Karpas-422 (cell line): Measurements from ENCODE around the gene TEX54. TPM values are rescaled to one million over a fixed set of nuclear protein-coding genes. Genes with fewer than 3 reads are reported as not detected.
A peak's percentile ranks its signal among the peaks of the same experiment; 100 is the strongest.
"Not testable (repeated sequence)": the region's sequence is repeated elsewhere in the genome, so short reads cannot be mapped to it uniquely, and the experiment has no call there.

Experiments
- DNase-seq: peaks from one replicate; pipeline ENCODE4 v3.0.0-alpha.2; 2015
- H2AFZ ChIP-seq: fragments of 200-600 bp; sonication (generic); 2 replicates; pipeline ENCODE4 v1.6.1; 2014; ENCODE audit warnings: antibody characterized with exemption, low read length, mixed read lengths
- H3K27ac ChIP-seq: fragments of 200-600 bp; sonication (generic); 2 replicates; pipeline ENCODE4 v1.5.1; 2014; ENCODE audit warnings: mild to moderate bottlenecking, low read length, moderate library complexity
- H3K27me3 ChIP-seq: fragments of 200-600 bp; sonication (generic); 2 replicates; pipeline ENCODE4 v1.6.1; 2014; ENCODE audit warnings: low read length, mixed read lengths
- H3K36me3 ChIP-seq: fragments of 200-600 bp; sonication (generic); 2 replicates; pipeline ENCODE4 v1.6.1; 2014; ENCODE audit warnings: low read length, mixed read lengths; ENCODE audit not compliant: insufficient read depth
- H3K4me1 ChIP-seq: fragments of 200-600 bp; sonication (generic); 2 replicates; pipeline ENCODE4 v1.6.1; 2014; ENCODE audit warnings: mild to moderate bottlenecking, low read length, mixed read lengths
- H3K4me2 ChIP-seq: fragments of 200-600 bp; sonication (generic); 2 replicates; pipeline ENCODE4 v1.6.1; 2014; ENCODE audit warnings: low read length, low read depth, mild to moderate bottlenecking; ENCODE audit not compliant: poor library complexity, severe bottlenecking
- H3K4me3 ChIP-seq: fragments of 200-600 bp; sonication (generic); 2 replicates; pipeline ENCODE4 v1.5.1; 2014; ENCODE audit warnings: mild to moderate bottlenecking, antibody characterized with exemption, low read length, mixed read lengths
- H3K79me2 ChIP-seq: fragments of 200-600 bp; sonication (generic); 2 replicates; pipeline ENCODE4 v1.6.1; 2014; ENCODE audit warnings: mild to moderate bottlenecking, low read length, mixed read lengths
- H3K9ac ChIP-seq: fragments of 200-600 bp; sonication (generic); 2 replicates; pipeline ENCODE4 v1.6.0; 2014; ENCODE audit warnings: low read length
- H3K9me2 ChIP-seq: fragments of 200-600 bp; sonication (generic), shearing (Covaris generic); replicated peaks from 2 replicates; pipeline ENCODE4 v1.6.0; 2014; ENCODE audit warnings: mild to moderate bottlenecking, low read length, moderate library complexity; ENCODE audit not compliant: insufficient read depth
- H3K9me3 ChIP-seq: fragments of 300-700, 200-600 bp; sonication (generic); 2 replicates; pipeline ENCODE4 v1.6.1; 2014; ENCODE audit warnings: low read length, mixed read lengths
- H4K20me1 ChIP-seq: fragments of 200-600 bp; sonication (generic); 2 replicates; pipeline ENCODE4 v1.6.1; 2014; ENCODE audit warnings: mild to moderate bottlenecking, antibody characterized with exemption, low read length, low read depth; ENCODE audit not compliant: insufficient read depth
- total RNA-seq: library from RNA; depleted of rRNA; stranded (reverse); fragments of >200 nt; shearing (Covaris generic); gene quantifications from 2 replicates; pipeline ENCODE4 v1.2.3, GENCODE V29; 2014; ENCODE audit warnings: low replicate concordance

The TEX54 gene
- total RNA-seq, 1 experiment from 2014 or later: not detected

- Histone ChIP-seq H3K79me2 (peaks cover 31% of the 10 kb centered on the region), H4K20me1 (peaks cover 4% of the 10 kb centered on the region; the same call in 1 of the 2 replicates), H3K9ac (peak overlapping the region; percentile 92), H3K4me2 (peak overlapping the region; percentile 91), H3K9me2 (no peaks in the 10 kb centered on the region), H3K4me1 (peaks cover 25% of the 10 kb centered on the region), H3K36me3 (peaks cover 17% of the 10 kb centered on the region), H3K27ac (0 out of 2 replicates have a peak overlapping the region, but pooled peaks have one; percentile 44), H3K4me3 (peak overlapping the region; percentile 95), H2AFZ (peak overlapping the region; percentile 70; the same call in 1 of the 2 replicates), H3K27me3 (no peaks in the 10 kb centered on the region), H3K9me3 (no peaks in the 10 kb centered on the region)
- no peak for DNase-seq
Measured at GRCh38 chr11:62830904-62831519, 1.6 kb downstream of the TEX54 start.

GRCh38 chr11:62828130-62828529, 4.5 kb downstream of the TEX54 start:
- H3K27me3 ChIP-seq, H3K27ac ChIP-seq, H3K9me3 ChIP-seq, H3K9me2 ChIP-seq, H2AFZ ChIP-seq, H3K9ac ChIP-seq, H3K4me2 ChIP-seq, DNase-seq, H4K20me1 ChIP-seq, H3K36me3 ChIP-seq, H3K4me3 ChIP-seq: not testable (repeated sequence)
- peaks cover 28% of the 10 kb centered on the region for H3K79me2 ChIP-seq
- peaks cover 18% of the 10 kb centered on the region for H3K4me1 ChIP-seq

- DNase-seq: no peak
- Histone ChIP-seq H3K9me2 (no peaks in the 10 kb centered on the region), H2AFZ (no peak overlapping the region), H3K9me3 (no peaks in the 10 kb centered on the region), H3K36me3 (peaks cover 10% of the 10 kb centered on the region; the same call in 1 of the 2 replicates), H3K27ac (no peak overlapping the region), H3K27me3 (no peaks in the 10 kb centered on the region), H3K9ac (no peak overlapping the region), H3K4me2 (no peak overlapping the region), H3K4me1 (no peaks in the 10 kb centered on the region), H4K20me1 (no peaks in the 10 kb centered on the region), H3K79me2 (peaks cover 7% of the 10 kb centered on the region), H3K4me3 (no peak overlapping the region)
Measured at GRCh38 chr11:62823677-62824076, 9.0 kb downstream of the TEX54 start.

GRCh38 chr11:62817129-62817528, 15.5 kb downstream of the TEX54 start:
- Histone ChIP-seq H3K9me2 (no peaks in the 10 kb centered on the region), H2AFZ (no peak overlapping the region), H3K4me1 (no peaks in the 10 kb centered on the region), H3K4me3 (no peak overlapping the region), H3K27me3 (no peaks in the 10 kb centered on the region), H3K79me2 (no peaks in the 10 kb centered on the region), H3K9ac (no peak overlapping the region), H4K20me1 (no peaks in the 10 kb centered on the region), H3K9me3 (no peaks in the 10 kb centered on the region), H3K4me2 (no peak overlapping the region), H3K27ac (no peak overlapping the region), H3K36me3 (no peaks in the 10 kb centered on the region)
- DNase-seq: no peak

GRCh38 chr11:62816557-62816956, 16.1 kb downstream of the TEX54 start:
- Histone ChIP-seq H3K36me3 (no peaks in the 10 kb centered on the region), H3K27me3 (no peaks in the 10 kb centered on the region), H2AFZ (no peak overlapping the region), H3K4me1 (no peaks in the 10 kb centered on the region), H3K9me2 (no peaks in the 10 kb centered on the region), H3K9ac (no peak overlapping the region), H3K4me2 (no peak overlapping the region), H3K27ac (no peak overlapping the region), H3K4me3 (no peak overlapping the region), H3K79me2 (no peaks in the 10 kb centered on the region), H3K9me3 (no peaks in the 10 kb centered on the region), H4K20me1 (no peaks in the 10 kb centered on the region)
- no peak for DNase-seq

- Histone ChIP-seq H2AFZ (no peak overlapping the region), H3K9me3 (no peaks in the 10 kb centered on the region), H3K4me2 (no peak overlapping the region), H3K9ac (no peak overlapping the region), H3K36me3 (no peaks in the 10 kb centered on the region), H3K27ac (no peak overlapping the region), H3K4me3 (no peak overlapping the region), H3K27me3 (no peaks in the 10 kb centered on the region), H3K4me1 (peaks cover 13% of the 10 kb centered on the region), H4K20me1 (no peaks in the 10 kb centered on the region), H3K9me2 (no peaks in the 10 kb centered on the region), H3K79me2 (no peaks in the 10 kb centered on the region)
- DNase-seq: no peak
Measured at GRCh38 chr11:62811659-62812058, 21.0 kb downstream of the TEX54 start.

GRCh38 chr11:62810748-62811147, 21.9 kb downstream of the TEX54 start:
- H3K9me3 ChIP-seq: no peaks in the 10 kb centered on the region
- no peak overlapping the region for H3K4me2 ChIP-seq
- no peaks in the 10 kb centered on the region for H3K27me3 ChIP-seq
- no peak overlapping the region for H3K9ac ChIP-seq
- no peak for DNase-seq
- no peaks in the 10 kb centered on the region for H3K9me2 ChIP-seq
- peaks cover 21% of the 10 kb centered on the region for H3K4me1 ChIP-seq
- no peak overlapping the region for H2AFZ ChIP-seq
- no peaks in the 10 kb centered on the region for H3K36me3 ChIP-seq
- H3K79me2 ChIP-seq: no peaks in the 10 kb centered on the region
- H3K4me3 ChIP-seq: no peak overlapping the region
- H3K27ac ChIP-seq: 0 out of 2 replicates have a peak overlapping the region, but pooled peaks have one; percentile 17
- no peaks in the 10 kb centered on the region for H4K20me1 ChIP-seq

GRCh38 chr11:62806611-62807121, 26.0 kb downstream of the TEX54 start:
- Histone ChIP-seq H3K4me2 (peak overlapping the region; percentile 96), H4K20me1 (peaks cover 16% of the 10 kb centered on the region), H3K4me3 (peak overlapping the region; percentile 95), H3K79me2 (peaks cover 19% of the 10 kb centered on the region), H3K27ac (peak overlapping the region; percentile 82), H3K9me3 (no peaks in the 10 kb centered on the region), H3K9ac (peak overlapping the region; percentile 90), H3K27me3 (no peaks in the 10 kb centered on the region), H2AFZ (0 out of 2 replicates have a peak overlapping the region, but pooled peaks have one; percentile 6), H3K9me2 (no peaks in the 10 kb centered on the region), H3K36me3 (peaks cover 17% of the 10 kb centered on the region; the same call in 1 of the 2 replicates), H3K4me1 (peaks cover 33% of the 10 kb centered on the region)
- DNase-seq: peak; percentile 56
